Sigmoid colon (tissue), 4 donors: Measurements from ENCODE around the gene PPP2R5E.

Experiments used
- EP300 ChIP-seq, 4 donors: sonication (generic); formaldehyde crosslinking; IDR thresholded peaks; one replicate each; pipeline ENCODE4 v1.6.1; 2017; ENCODE audit warnings: antibody characterized with exemption in 4 of 4
- POLR2A ChIP-seq, 2 donors: fragments of 450-650 bp; IDR thresholded peaks; one replicate each; pipeline ENCODE4 v1.6.1; 2016; ENCODE audit warnings: antibody characterized with exemption in 2 of 2, mild to moderate bottlenecking in 2 of 2, moderate library complexity in 2 of 2
- POLR2AphosphoS5 ChIP-seq, 4 donors: sonication (generic); formaldehyde crosslinking; IDR thresholded peaks; one replicate each; pipeline ENCODE4 v1.6.1; 2017; ENCODE audit warnings: antibody characterized with exemption in 4 of 4
- TF ChIP-seq, protein P1 (sequence below), 4 experiments: fragments of 450-650 bp in 3 of 4; fragments of 200-600 bp in 1 of 4; IDR thresholded peaks; one replicate each; pipeline ENCODE4 v1.5.1; 2016 to 2019; ENCODE audit warnings: antibody characterized with exemption in 4 of 4, mild to moderate bottlenecking in 3 of 4, moderate library complexity in 2 of 4

GRCh38 chr14:63563370-63564026 is 20.3 kb upstream of the PPP2R5E start:
- TF ChIP-seq, protein P1, sequence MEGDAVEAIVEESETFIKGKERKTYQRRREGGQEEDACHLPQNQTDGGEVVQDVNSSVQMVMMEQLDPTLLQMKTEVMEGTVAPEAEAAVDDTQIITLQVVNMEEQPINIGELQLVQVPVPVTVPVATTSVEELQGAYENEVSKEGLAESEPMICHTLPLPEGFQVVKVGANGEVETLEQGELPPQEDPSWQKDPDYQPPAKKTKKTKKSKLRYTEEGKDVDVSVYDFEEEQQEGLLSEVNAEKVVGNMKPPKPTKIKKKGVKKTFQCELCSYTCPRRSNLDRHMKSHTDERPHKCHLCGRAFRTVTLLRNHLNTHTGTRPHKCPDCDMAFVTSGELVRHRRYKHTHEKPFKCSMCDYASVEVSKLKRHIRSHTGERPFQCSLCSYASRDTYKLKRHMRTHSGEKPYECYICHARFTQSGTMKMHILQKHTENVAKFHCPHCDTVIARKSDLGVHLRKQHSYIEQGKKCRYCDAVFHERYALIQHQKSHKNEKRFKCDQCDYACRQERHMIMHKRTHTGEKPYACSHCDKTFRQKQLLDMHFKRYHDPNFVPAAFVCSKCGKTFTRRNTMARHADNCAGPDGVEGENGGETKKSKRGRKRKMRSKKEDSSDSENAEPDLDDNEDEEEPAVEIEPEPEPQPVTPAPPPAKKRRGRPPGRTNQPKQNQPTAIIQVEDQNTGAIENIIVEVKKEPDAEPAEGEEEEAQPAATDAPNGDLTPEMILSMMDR (IDR thresholded peaks at IDR 0.05), result no peak
- TF ChIP-seq POLR2A (IDR thresholded peaks at IDR 0.05) (no peak), POLR2AphosphoS5 (IDR thresholded peaks at IDR 0.05) (no peak), EP300 (IDR thresholded peaks at IDR 0.05) (no peak)
